MM.1S (cell line): ENCODE measurements around the gene LSM7.

Source experiments
- DNase-seq: peaks from one replicate; pipeline ENCODE4 v3.0.0-alpha.2; 2015
- H2AFZ ChIP-seq: fragments of 300-600 bp; sonication (generic); 2 replicates; pipeline ENCODE4 v1.6.0; 2016; ENCODE audit warnings: antibody characterized with exemption, low read length
- H3F3A ChIP-seq: fragments of 300-600 bp; sonication (generic); 2 replicates; pipeline ENCODE4 v1.6.1; 2016; ENCODE audit warnings: mild to moderate bottlenecking, antibody characterized with exemption, low read length, moderate library complexity, mixed read lengths; ENCODE audit not compliant: insufficient read depth
- H3K27ac ChIP-seq: fragments of 300-600 bp; sonication (generic); 2 replicates; pipeline ENCODE4 v1.5.1; 2016; ENCODE audit warnings: mild to moderate bottlenecking, low read length
- H3K27me3 ChIP-seq: fragments of 300-600 bp; sonication (generic); replicated peaks from 2 replicates; pipeline ENCODE4 v1.6.0; 2016; ENCODE audit warnings: low read length; ENCODE audit not compliant: insufficient read depth
- H3K36me3 ChIP-seq: fragments of 300-600 bp; sonication (generic); replicated peaks from 2 replicates; pipeline ENCODE4 v1.6.1; 2016; ENCODE audit warnings: mild to moderate bottlenecking, low read length, mixed read lengths; ENCODE audit not compliant: insufficient read depth
- H3K4me1 ChIP-seq: fragments of 300-600 bp; sonication (generic); 2 replicates; pipeline ENCODE4 v1.6.1; 2016; ENCODE audit warnings: low read length, mixed read lengths
- H3K4me2 ChIP-seq: fragments of 300-600 bp; sonication (generic); 2 replicates; pipeline ENCODE4 v1.6.0; 2016; ENCODE audit warnings: low read depth, low read length
- H3K4me3 ChIP-seq: fragments of 300-600 bp; sonication (generic); 2 replicates; pipeline ENCODE4 v1.5.1; 2016; ENCODE audit warnings: low read length, mixed read lengths
- H3K79me2 ChIP-seq: fragments of 300-600 bp; sonication (generic); 2 replicates; pipeline ENCODE4 v1.6.1; 2016; ENCODE audit warnings: mixed run types, low read length, mixed read lengths
- H3K9ac ChIP-seq: fragments of 300-600 bp; sonication (generic); 2 replicates; pipeline ENCODE4 v1.6.1; 2016; ENCODE audit warnings: low read length, mixed read lengths
- H3K9me2 ChIP-seq: fragments of 300-600 bp; sonication (generic); replicated peaks from 2 replicates; pipeline ENCODE4 v1.6.1; 2016; ENCODE audit warnings: mild to moderate bottlenecking, low read length, mixed read lengths; ENCODE audit not compliant: insufficient read depth
- H3K9me3 ChIP-seq: fragments of 300-600 bp; sonication (generic); replicated peaks from 2 replicates; pipeline ENCODE4 v1.6.1; 2016; ENCODE audit warnings: mild to moderate bottlenecking, low read length, mixed read lengths; ENCODE audit not compliant: insufficient read depth
- H4K20me1 ChIP-seq: fragments of 300-600 bp; sonication (generic); 2 replicates; pipeline ENCODE4 v1.6.1; 2016; ENCODE audit warnings: mild to moderate bottlenecking, low read length, moderate library complexity, mixed read lengths; ENCODE audit not compliant: insufficient read depth
- EZH2 ChIP-seq: fragments of 300-600 bp; sonication (generic); optimal IDR thresholded peaks from 2 replicates; pipeline ENCODE3; 2017; ENCODE audit warnings: low read depth, mild to moderate bottlenecking, antibody characterized with exemption, low read length, mixed read lengths
- EZH2phosphoT487 ChIP-seq: fragments of 300-600 bp; sonication (generic); IDR thresholded peaks from 2 replicates; pipeline ENCODE4 v1.6.1; 2018; ENCODE audit warnings: antibody characterized with exemption, low read length
- TF ChIP-seq, protein P1 (sequence below): fragments of 300-600 bp; sonication (generic); IDR thresholded peaks from 2 replicates; pipeline ENCODE4 v1.5.1; 2016; ENCODE audit warnings: antibody characterized with exemption, low read length, mixed read lengths

The LSM7 gene

DNA sequence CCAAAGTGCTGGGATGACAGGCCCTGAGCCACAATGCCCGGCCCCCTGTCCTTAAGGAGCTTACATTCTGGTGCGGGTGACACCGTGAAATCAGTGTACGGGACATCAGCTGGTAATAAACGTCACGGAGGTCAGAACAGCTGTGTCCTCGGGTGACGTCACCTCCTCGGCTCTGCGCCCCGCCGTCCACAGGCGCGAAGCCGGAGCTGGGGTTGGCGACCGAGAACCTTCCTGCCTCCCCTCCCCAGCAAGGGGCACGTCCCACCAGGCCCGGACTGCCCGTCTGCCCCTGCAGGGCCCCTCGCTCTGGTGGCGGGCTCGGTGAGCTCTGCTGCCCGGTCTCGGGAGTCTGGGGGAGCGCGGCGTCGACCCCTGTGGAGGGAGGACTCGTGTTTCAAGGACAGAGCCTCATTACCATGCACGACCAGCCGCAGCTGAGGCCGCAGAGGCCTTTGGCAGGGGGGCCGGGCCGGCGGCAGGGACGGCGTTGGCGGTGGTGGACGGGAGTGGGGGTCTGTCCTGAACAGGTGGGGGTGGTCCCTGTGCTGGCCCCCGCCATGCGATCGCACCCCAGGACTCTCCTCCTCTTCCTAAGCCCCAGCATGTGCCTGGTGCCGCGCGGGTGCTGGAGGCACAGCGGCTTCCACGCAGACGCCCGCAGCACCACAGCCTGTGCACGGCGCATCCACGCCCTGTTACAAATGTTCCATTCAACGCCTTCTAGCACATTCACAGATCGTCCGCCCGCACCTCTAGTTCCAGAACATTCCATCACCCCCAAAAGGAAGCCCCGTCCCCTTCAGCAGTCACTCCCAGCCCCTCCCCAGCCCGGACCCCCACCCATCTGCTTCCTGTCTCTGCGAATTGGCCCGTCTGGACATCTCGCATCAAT lies 25.8 kb downstream of the LSM7 start:
- Histone ChIP-seq H3K79me2 (no peaks in the 10 kb centered on the region), H3F3A (no peaks in the 10 kb centered on the region), H3K4me3 (no peak overlapping the region), H3K36me3 (no peaks in the 10 kb centered on the region), H3K9me2 (no peaks in the 10 kb centered on the region), H3K9ac (no peak overlapping the region), H2AFZ (no peak overlapping the region), H3K4me1 (no peaks in the 10 kb centered on the region), H3K4me2 (no peak overlapping the region), H3K9me3 (no peaks in the 10 kb centered on the region), H4K20me1 (no peaks in the 10 kb centered on the region), H3K27ac (no peak overlapping the region), H3K27me3 (peaks cover 70% of the 10 kb centered on the region)
- DNase-seq, result no peak
- TF ChIP-seq, protein P1, sequence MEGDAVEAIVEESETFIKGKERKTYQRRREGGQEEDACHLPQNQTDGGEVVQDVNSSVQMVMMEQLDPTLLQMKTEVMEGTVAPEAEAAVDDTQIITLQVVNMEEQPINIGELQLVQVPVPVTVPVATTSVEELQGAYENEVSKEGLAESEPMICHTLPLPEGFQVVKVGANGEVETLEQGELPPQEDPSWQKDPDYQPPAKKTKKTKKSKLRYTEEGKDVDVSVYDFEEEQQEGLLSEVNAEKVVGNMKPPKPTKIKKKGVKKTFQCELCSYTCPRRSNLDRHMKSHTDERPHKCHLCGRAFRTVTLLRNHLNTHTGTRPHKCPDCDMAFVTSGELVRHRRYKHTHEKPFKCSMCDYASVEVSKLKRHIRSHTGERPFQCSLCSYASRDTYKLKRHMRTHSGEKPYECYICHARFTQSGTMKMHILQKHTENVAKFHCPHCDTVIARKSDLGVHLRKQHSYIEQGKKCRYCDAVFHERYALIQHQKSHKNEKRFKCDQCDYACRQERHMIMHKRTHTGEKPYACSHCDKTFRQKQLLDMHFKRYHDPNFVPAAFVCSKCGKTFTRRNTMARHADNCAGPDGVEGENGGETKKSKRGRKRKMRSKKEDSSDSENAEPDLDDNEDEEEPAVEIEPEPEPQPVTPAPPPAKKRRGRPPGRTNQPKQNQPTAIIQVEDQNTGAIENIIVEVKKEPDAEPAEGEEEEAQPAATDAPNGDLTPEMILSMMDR, result no peak
- TF ChIP-seq EZH2phosphoT487, result no peak
- no peak for TF ChIP-seq EZH2

DNA sequence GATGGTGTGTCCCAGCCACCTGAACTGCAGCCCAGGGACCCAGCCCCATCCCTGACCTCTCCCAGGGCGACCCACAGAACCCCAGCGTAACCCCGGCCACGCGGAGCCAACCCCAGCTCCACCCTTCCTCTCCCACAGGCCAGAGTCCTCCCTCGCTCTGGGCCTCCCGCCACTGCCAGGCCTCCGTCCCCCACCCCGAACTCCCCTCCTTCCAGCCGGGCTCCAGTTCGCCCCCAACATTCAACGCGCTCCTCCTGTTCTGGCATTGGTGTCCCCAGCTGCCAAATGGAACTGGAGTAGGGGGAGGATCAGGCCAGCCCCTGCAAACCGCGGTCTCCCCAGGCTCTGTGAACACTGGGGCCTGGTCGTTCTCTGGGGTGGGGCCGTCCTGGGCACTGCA lies 27.9 kb downstream of the LSM7 start:
- Histone ChIP-seq H3K4me1 (no peaks in the 10 kb centered on the region), H3K9ac (no peak overlapping the region), H3K4me2 (no peak overlapping the region), H3K9me2 (no peaks in the 10 kb centered on the region), H3K9me3 (no peaks in the 10 kb centered on the region), H3K27me3 (peaks cover 49% of the 10 kb centered on the region), H3K36me3 (no peaks in the 10 kb centered on the region), H4K20me1 (no peaks in the 10 kb centered on the region), H3K79me2 (no peaks in the 10 kb centered on the region), H3F3A (no peaks in the 10 kb centered on the region), H3K27ac (no peak overlapping the region), H3K4me3 (no peak overlapping the region), H2AFZ (no peak overlapping the region)
- no peak for DNase-seq
- TF ChIP-seq EZH2phosphoT487 (no peak), EZH2 (no peak)
- TF ChIP-seq, protein P1, result no peak

DNA sequence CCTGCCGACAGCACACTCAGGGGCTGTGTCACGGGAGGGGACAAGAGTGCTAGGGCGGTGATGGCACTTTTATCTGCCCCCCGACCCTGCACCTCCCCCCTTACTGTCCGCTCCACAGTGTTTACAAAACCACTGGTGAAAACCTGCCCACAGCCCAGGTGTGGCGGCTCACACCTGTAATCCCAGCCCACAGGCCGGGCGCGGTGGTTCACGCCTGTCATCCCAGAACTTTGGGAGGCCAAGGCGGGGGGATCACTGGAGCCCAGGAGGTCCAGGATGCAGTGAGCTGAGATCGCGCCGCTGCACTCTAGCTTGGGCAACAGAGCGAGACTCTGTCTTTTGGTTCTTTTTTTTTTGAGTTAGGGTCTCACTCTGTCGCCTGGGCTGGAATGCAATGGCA lies 32.2 kb downstream of the LSM7 start:
- no peak for DNase-seq
- TF ChIP-seq EZH2 (no peak), EZH2phosphoT487 (no peak)
- TF ChIP-seq, protein P1, result no peak
- H4K20me1 ChIP-seq, result no peaks in the 10 kb centered on the region
- H3K27ac ChIP-seq, result no peak overlapping the region
- H3K4me3 ChIP-seq, result no peak overlapping the region
- no peaks in the 10 kb centered on the region for H3K4me1 ChIP-seq
- no peak overlapping the region for H3K4me2 ChIP-seq
- H3K9me3 ChIP-seq, result no peaks in the 10 kb centered on the region
- H2AFZ ChIP-seq, result no peak overlapping the region
- H3K9me2 ChIP-seq, result no peaks in the 10 kb centered on the region
- no peaks in the 10 kb centered on the region for H3F3A ChIP-seq
- H3K27me3 ChIP-seq, result peaks cover 9% of the 10 kb centered on the region
- H3K9ac ChIP-seq, result no peak overlapping the region
- no peaks in the 10 kb centered on the region for H3K36me3 ChIP-seq
- no peaks in the 10 kb centered on the region for H3K79me2 ChIP-seq
